HG03432 (cell line): ENCODE data around the gene ALDH4A1.

ENCODE experiments used
- ATAC-seq: cut with Tn5 transposase; IDR thresholded peaks from one replicate; pipeline ENCODE4 v1.9.1; 2021; ENCODE audit warnings: mild to moderate bottlenecking, moderate library complexity; ENCODE audit not compliant: unreplicated experiment

The ALDH4A1 gene

GRCh38 chr1:18902523-18903290, at the start of gene ALDH4A1:
ALDH4A1 (minus strand) TSS chr1:18902555; CDS start chr1:18902523, 32 bp downstream.
- ATAC-seq, result peak; percentile 92

GRCh38 chr1:18951818-18952391, 49.5 kb upstream of the ALDH4A1 start:
- ATAC-seq, result peak; percentile 39

- no peak for ATAC-seq
These were observed 49.1 kb upstream of the ALDH4A1 start for GRCh38 chr1:18951416-18951815.

GRCh38 chr1:18950401-18951026, 48.2 kb upstream of the ALDH4A1 start:
- no peak for ATAC-seq

GRCh38 chr1:18949686-18950400, 47.5 kb upstream of the ALDH4A1 start:
- ATAC-seq, result no peak

- ATAC-seq, result no peak
These were observed 46.7 kb upstream of the ALDH4A1 start for GRCh38 chr1:18948913-18949685.

GRCh38 chr1:18948048-18948912, 45.9 kb upstream of the ALDH4A1 start:
- ATAC-seq, result no peak

GRCh38 chr1:18947570-18947969, 45.2 kb upstream of the ALDH4A1 start:
- no peak for ATAC-seq

- no peak for ATAC-seq
These were observed 44.4 kb upstream of the ALDH4A1 start for GRCh38 chr1:18946550-18947381.

GRCh38 chr1:18945401-18945849, 43.1 kb upstream of the ALDH4A1 start:
- no peak for ATAC-seq

GRCh38 chr1:18944810-18945209, 42.5 kb upstream of the ALDH4A1 start:
- ATAC-seq, result no peak

GRCh38 chr1:18943914-18944572, 41.7 kb upstream of the ALDH4A1 start:
- no peak for ATAC-seq

- ATAC-seq, result no peak
These were observed 40.8 kb upstream of the ALDH4A1 start for GRCh38 chr1:18943162-18943561.

- no peak for ATAC-seq
These were observed 40.0 kb upstream of the ALDH4A1 start for GRCh38 chr1:18942340-18942739.

GRCh38 chr1:18941221-18942141, 39.1 kb upstream of the ALDH4A1 start:
- ATAC-seq, result no peak

- ATAC-seq, result no peak
These were observed 38.1 kb upstream of the ALDH4A1 start for GRCh38 chr1:18940303-18941020.
